Gastrocnemius medialis (tissue), 4 donors: ENCODE measurements around the gene COBLL1. TPM values are rescaled to one million over a fixed set of nuclear protein-coding genes. Genes with fewer than 3 reads are reported as not detected.

Experiments
- ATAC-seq, 2 donors: fragments of 150-250 bp; one replicate each; pipeline ENCODE4 v1.9.1; 2016
- DNase-seq, 2 donors: peaks; one replicate each; pipeline ENCODE4 v3.0.0-alpha.2; 2019
- H3K27ac ChIP-seq, 4 donors: fragments of 200-600 bp; sonication (generic); 1 replicate in 1 of 4; 2 replicates in 3 of 4; pipeline ENCODE4 v1.5.1; 2016 to 2018; ENCODE audit warnings: mild to moderate bottlenecking in 2 of 4, moderate library complexity in 1 of 4
- H3K27me3 ChIP-seq, 3 donors: fragments of 200-600 bp; sonication (generic) in 2 of 3; 1 replicate in 1 of 3; 2 replicates in 2 of 3; pipeline versions ENCODE4 v1.5.1 to v1.6.0; 2016 to 2019; ENCODE audit warnings: mild to moderate bottlenecking in 1 of 3, moderate library complexity in 1 of 3
- H3K36me3 ChIP-seq, 2 donors: fragments of 200-600 bp; sonication (generic) in 1 of 2; one replicate each; pipeline ENCODE4 v1.5.1; 2017 to 2018
- H3K4me1 ChIP-seq, 2 donors: fragments of 200-600 bp; sonication (generic) in 1 of 2; one replicate each; pipeline ENCODE4 v1.5.1; 2016 to 2017; ENCODE audit warnings: mild to moderate bottlenecking in 2 of 2
- H3K4me3 ChIP-seq, 4 donors: fragments of 200-600 bp; sonication (generic) in 3 of 4; 1 replicate in 1 of 4; 2 replicates in 3 of 4; pipeline ENCODE4 v1.5.1; 2016 to 2019; ENCODE audit warnings: mild to moderate bottlenecking in 2 of 4
- H3K9me3 ChIP-seq, 3 donors: fragments of 200-600 bp; sonication (generic) in 2 of 3; 1 replicate in 1 of 3; 2 replicates in 2 of 3; pipeline ENCODE4 v1.5.1; 2016 to 2019
- POLR2A ChIP-seq, 2 donors: fragments of 450-650 bp; IDR thresholded peaks; one replicate each; pipeline ENCODE4 v1.6.1; 2017; ENCODE audit warnings: antibody characterized with exemption in 2 of 2, mild to moderate bottlenecking in 2 of 2, moderate library complexity in 2 of 2
- in situ Hi-C, 4 donors: fragments of 200-750 bp; cut with MboI; loops; one replicate each; pipeline versions ENCODE4 v1.15.0 to v1.8.0; 2017; ENCODE audit warnings: low sequenced_read_pairs in 4 of 4
- intact Hi-C: fragments of 100-400 bp; cut with DNase I; formaldehyde crosslinking; loops from one replicate; pipeline ENCODE4 v1.15.1; 2023; ENCODE audit warnings: low total_unique reads
- total RNA-seq, 4 donors: library from RNA; depleted of rRNA; stranded (reverse); fragments of >200 nt; gene quantifications; one replicate each; pipeline versions ENCODE4 v1.1.0 to v1.2.3, GENCODE V29; 2016
- TF ChIP-seq, protein P1 (sequence below), 5 experiments: fragments of 450-650 bp in 3 of 5; fragments of 200-600 bp in 2 of 5; sonication (generic) in 2 of 5; IDR thresholded peaks in 4 of 5; conservative IDR thresholded peaks in 1 of 5; 1 replicate in 4 of 5; 2 replicates in 1 of 5; pipeline ENCODE4 v1.5.1; 2016 to 2019; ENCODE audit warnings: antibody characterized with exemption in 5 of 5, mild to moderate bottlenecking in 3 of 5, moderate library complexity in 3 of 5

COBLL1 gene
- total RNA-seq, 4 donors from 2014 or later = 1.9 to 9.6 (median 4.0) TPM

DNA sequence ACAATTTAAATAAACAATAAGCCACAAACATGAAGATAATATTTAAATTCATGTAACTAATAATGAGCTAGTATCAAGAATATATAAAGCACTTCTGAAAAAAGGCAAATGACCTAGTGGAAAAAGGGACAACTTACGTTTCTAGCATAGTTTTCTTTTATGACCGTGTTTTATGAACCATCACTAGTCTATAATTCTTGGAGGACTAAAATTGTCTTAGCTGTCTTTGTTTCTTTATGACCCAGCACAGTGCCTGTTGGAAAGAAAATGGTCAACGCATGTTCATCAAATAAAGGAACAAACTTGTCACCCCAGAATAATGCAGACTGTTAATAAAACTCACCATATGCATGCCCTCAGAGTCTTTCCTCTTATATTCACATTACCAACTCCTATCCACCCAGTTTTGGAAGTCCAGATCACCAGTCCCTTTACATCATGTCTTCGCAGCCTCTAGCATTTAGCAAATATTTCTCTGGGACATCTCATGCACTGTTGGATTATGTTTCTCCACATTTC is 162.9 kb downstream of the COBLL1 start:
- H3K36me3 ChIP-seq = no peaks in the 10 kb centered on the region
- no peaks in the 10 kb centered on the region for H3K27me3 ChIP-seq
- H3K9me3 ChIP-seq = peaks cover 0 to 4% (median 0%) of the 10 kb centered on the region in 3 donors
- TF ChIP-seq, protein P1, sequence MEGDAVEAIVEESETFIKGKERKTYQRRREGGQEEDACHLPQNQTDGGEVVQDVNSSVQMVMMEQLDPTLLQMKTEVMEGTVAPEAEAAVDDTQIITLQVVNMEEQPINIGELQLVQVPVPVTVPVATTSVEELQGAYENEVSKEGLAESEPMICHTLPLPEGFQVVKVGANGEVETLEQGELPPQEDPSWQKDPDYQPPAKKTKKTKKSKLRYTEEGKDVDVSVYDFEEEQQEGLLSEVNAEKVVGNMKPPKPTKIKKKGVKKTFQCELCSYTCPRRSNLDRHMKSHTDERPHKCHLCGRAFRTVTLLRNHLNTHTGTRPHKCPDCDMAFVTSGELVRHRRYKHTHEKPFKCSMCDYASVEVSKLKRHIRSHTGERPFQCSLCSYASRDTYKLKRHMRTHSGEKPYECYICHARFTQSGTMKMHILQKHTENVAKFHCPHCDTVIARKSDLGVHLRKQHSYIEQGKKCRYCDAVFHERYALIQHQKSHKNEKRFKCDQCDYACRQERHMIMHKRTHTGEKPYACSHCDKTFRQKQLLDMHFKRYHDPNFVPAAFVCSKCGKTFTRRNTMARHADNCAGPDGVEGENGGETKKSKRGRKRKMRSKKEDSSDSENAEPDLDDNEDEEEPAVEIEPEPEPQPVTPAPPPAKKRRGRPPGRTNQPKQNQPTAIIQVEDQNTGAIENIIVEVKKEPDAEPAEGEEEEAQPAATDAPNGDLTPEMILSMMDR (IDR thresholded peaks at IDR 0.05 in 4 of 5, conservative IDR thresholded peaks at IDR 0.05 in 1 of 5) = no peak
- TF ChIP-seq POLR2A (IDR thresholded peaks at IDR 0.05) = no peak
- peaks cover 0 to 8% of the 10 kb centered on the region in 2 donors for H3K4me1 ChIP-seq
- no peak for DNase-seq
- no peak overlapping the region for H3K4me3 ChIP-seq
- H3K27ac ChIP-seq = no peak overlapping the region
- intact Hi-C loops = no loop called here
- in situ Hi-C loops = no loop called here
- no peak for ATAC-seq

DNA sequence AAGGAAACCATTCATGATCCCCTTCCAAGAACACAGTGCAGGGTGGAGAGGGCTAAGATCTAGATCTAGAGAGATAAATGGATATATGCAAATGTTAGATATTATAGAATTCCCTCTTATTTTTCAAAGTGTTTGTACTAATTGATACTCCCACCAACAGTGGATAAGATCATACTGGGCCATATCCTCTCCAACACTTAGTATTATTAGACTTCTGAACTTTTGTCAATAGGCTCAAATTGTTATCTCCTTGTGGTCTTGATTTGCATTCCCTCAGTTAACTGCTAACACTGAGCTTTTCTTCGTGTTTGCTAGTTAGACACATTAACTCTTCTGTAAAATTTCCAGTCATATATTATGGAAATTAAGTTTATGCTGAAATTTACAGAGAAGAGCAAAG is 163.9 kb downstream of the COBLL1 start:
- Histone ChIP-seq H3K4me1 (peaks cover 0 to 8% of the 10 kb centered on the region in 2 donors), H3K36me3 (no peaks in the 10 kb centered on the region), H3K9me3 (peaks cover 0 to 4% (median 0%) of the 10 kb centered on the region in 3 donors), H3K27me3 (no peaks in the 10 kb centered on the region), H3K4me3 (no peak overlapping the region), H3K27ac (no peak overlapping the region)
- DNase-seq = no peak
- intact Hi-C loops = no loop called here
- TF ChIP-seq, protein P1 (IDR thresholded peaks at IDR 0.05 in 4 of 5, conservative IDR thresholded peaks at IDR 0.05 in 1 of 5) = no peak
- no peak for TF ChIP-seq POLR2A (IDR thresholded peaks at IDR 0.05)
- no peak for ATAC-seq
- in situ Hi-C loops = no loop called here

DNA sequence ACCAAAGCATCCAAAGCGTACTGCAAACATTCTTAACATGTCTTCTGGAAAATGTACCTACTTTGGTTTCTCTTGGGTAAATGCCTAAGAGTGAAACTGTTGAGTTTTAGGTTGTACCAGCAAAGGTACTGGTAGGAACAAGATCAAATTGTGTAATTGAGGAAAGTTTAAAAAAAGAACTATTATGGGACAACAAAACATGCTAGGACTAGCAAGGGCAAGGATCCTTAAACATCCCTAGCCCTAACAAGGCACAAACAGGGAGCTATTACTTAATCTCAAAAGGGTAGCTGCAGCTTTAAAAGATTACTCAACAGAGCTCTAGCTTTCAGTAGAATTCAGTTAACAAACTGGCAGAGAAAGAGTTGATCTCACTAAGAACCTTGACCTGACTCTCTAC is 164.4 kb downstream of the COBLL1 start:
- ATAC-seq (no peak), DNase-seq (no peak)
- no peak overlapping the region for H3K27ac ChIP-seq
- no peaks in the 10 kb centered on the region for H3K27me3 ChIP-seq
- peaks cover 0 to 4% (median 0%) of the 10 kb centered on the region in 3 donors for H3K9me3 ChIP-seq
- intact Hi-C loops (no loop called here), in situ Hi-C loops (no loop called here)
- peaks cover 0 to 8% of the 10 kb centered on the region in 2 donors for H3K4me1 ChIP-seq
- no peak overlapping the region for H3K4me3 ChIP-seq
- TF ChIP-seq, protein P1 (IDR thresholded peaks at IDR 0.05 in 4 of 5, conservative IDR thresholded peaks at IDR 0.05 in 1 of 5) = no peak
- no peak for TF ChIP-seq POLR2A (IDR thresholded peaks at IDR 0.05)
- no peaks in the 10 kb centered on the region for H3K36me3 ChIP-seq

DNA sequence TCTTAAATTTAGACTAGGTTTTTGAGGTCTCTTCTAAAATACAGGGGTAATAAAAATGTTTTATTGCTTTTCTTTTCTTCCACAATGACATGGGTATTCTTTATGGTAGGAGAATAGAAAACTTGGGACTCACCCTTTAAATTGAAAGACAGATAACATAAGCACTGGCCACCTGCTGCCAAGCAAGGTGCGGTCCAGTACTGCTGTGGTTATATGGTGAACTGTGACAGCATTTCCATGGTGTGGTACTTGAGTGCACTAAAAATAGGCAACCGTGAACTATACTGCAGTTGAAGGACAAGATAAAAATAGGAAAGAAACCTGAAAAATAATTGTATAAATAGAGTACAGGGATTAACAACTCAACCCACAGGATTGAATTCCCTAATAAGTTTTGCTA is 165.9 kb downstream of the COBLL1 start:
- ATAC-seq = no peak
- peaks cover 0 to 8% of the 10 kb centered on the region in 2 donors for H3K4me1 ChIP-seq
- H3K4me3 ChIP-seq = no peak overlapping the region
- H3K27me3 ChIP-seq = no peaks in the 10 kb centered on the region
- no peak overlapping the region for H3K27ac ChIP-seq
- intact Hi-C loops (no loop called here), in situ Hi-C loops (no loop called here)
- DNase-seq = no peak
- TF ChIP-seq, protein P1 (IDR thresholded peaks at IDR 0.05 in 4 of 5, conservative IDR thresholded peaks at IDR 0.05 in 1 of 5) = no peak
- no peak for TF ChIP-seq POLR2A (IDR thresholded peaks at IDR 0.05)
- H3K36me3 ChIP-seq = no peaks in the 10 kb centered on the region
- peaks cover 0 to 4% (median 0%) of the 10 kb centered on the region in 3 donors for H3K9me3 ChIP-seq

DNA sequence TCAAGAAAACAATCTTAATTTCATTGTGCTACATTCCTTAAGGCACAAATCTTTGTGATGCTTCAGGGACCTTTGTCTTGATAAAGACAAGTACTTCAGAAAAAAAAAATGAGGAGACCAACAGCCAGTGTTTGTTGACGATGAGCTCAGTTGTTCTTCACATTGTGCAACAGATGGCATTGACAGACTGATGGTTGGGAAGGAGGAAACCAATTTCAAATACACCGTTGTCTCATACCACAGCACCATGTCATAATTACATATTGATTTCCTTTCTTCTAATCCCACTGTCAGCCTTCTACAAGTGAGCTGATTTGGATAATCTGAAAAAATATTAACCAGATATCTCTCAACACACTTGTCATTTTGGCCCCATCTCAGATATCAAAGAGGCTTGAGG is 166.6 kb downstream of the COBLL1 start:
- no peak overlapping the region for H3K4me3 ChIP-seq
- no peak for DNase-seq
- TF ChIP-seq, protein P1 (IDR thresholded peaks at IDR 0.05 in 4 of 5, conservative IDR thresholded peaks at IDR 0.05 in 1 of 5) = no peak
- TF ChIP-seq POLR2A (IDR thresholded peaks at IDR 0.05) = no peak
- intact Hi-C loops = no loop called here
- no peaks in the 10 kb centered on the region for H3K36me3 ChIP-seq
- no peaks in the 10 kb centered on the region for H3K27me3 ChIP-seq
- no peak overlapping the region for H3K27ac ChIP-seq
- peaks cover 0 to 8% of the 10 kb centered on the region in 2 donors for H3K4me1 ChIP-seq
- in situ Hi-C loops = no loop called here
- H3K9me3 ChIP-seq = peaks cover 0 to 4% (median 0%) of the 10 kb centered on the region in 3 donors
- no peak for ATAC-seq
